Stimulated activated CD8-positive, alpha-beta memory T cell treated with anti-CD3 and anti-CD28 coated beads, Interleukin-4, amount 100 ng/mL, for 4 hours (primary cell): ENCODE results near the gene EPB42.

Experiments
- DNase-seq, 2 donors: peaks; one replicate each; pipeline ENCODE4 v3.0.0-alpha.2; 2020; ENCODE audit warnings: low read depth in 2 of 2, low spot score in 1 of 2

EPB42 gene

DNA sequence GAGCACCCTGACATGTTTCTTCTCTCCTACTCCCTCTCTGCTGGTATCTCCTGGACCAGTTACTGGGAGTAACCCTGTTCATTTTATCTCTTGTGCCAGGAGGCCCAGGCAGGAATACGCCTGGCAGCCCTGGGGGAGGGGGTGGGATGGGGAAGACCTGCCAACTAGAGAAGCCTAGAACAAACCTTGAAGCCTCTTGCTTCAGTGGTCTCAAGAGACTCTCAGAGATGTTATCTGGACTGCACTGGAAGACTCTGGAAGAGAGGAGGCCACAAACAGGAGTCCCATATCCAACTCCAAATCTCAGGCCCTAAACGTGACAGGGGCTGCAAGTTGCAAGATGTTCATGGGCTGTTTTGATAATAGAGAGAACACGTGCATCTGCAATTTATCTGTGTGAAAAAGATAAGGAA lies at the start of gene EPB42:
TSS of gene EPB42 (minus strand) at position 28 of the 413 bp plus-strand sequence. CDS start 193 bp downstream, outside the sequence.
- DNase-seq = no peak

DNA sequence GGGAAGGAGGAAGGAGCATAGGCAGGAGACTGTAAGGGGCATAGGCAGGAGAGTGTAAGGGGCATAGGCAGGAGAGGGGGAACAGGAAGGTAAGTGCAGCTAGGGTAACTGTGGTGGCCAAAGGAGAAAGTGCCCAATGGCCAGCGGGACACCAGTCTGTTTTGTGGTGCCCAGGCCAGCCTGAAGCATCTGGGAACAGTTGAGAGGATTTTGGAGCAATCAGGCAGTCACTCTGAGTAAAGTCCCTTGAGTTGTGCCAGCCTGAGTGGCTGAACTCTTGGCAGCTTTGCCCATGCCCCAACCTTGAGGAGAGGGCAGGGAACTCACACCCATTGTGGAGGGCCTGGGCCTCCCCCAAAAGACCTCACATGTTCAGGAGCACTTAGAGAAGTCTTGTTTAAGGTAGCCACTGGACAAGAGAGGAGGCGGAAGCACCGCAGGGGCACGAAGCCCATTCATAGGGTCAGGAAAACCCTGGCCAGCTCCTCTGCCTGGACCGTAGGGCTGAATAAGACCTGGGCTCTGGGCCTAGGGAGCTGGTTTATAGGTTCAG lies 49.4 kb upstream of the EPB42 start:
- no peak for DNase-seq

DNA sequence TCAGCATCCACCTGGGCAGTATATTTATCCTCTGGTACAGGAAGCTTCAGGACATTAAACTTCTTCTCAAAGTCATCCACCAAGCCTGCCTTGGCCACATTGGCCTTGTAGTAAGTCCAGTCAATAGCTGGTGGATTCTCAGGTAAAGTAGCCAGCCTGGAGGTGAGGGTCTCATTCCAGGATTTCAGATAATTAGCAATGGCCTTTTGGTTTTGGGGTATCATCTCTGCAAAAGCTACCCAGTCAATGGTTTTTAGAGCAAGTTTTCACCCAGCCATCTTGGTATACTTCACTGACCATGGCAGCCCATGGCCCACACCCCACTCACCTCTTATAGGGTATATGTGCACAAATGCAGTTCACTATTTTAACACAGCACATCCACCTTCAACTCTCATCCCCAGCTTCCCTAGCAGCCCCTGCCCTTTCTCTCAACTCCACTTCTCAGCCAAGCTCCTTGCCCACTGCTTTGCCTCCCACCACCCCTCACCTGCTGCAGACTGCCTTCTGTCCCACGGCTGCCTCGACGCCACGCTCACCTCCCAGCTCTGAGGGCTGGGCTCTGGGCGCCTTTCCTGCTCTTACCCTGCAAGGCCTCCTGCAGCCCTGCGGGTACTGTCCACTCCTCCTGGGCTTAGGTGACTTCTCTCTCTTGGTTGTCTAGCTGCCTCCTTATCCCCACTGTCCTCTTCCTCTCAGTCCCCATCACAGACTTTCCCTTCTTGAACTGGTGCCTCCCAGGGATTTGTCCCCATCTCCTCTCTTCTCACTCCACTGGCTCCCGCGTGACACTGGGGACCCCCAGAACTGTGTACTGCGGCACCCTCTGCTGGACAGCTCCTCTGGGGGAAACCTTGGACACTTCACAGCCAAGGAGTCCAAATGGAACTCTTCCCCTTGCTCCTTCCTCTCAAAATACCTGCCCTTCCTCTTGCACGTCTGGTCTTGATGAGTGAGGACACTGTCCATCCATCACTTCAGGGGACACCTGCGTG lies 47.6 kb upstream of the EPB42 start:
- DNase-seq = no peak

DNA sequence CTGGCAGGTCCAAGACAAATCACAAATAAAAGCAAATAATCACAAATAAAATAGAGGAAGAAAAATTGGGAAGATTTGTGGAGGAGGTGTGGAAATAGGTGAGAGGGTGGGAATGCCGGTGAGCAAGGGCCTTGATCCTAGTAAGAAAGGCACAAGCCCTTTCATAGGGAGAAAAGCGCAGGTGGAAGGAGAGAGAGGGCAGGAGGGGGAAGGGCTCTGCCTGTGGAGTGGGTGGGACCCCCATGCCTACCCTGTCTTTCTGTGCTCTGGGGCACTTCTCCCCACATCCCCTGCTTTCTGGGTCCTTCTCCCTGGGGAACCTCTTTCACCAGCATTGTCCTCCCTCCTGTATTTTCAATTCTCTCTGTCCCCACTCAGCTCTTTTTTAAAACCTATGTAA lies 46.6 kb upstream of the EPB42 start:
- DNase-seq = no peak

DNA sequence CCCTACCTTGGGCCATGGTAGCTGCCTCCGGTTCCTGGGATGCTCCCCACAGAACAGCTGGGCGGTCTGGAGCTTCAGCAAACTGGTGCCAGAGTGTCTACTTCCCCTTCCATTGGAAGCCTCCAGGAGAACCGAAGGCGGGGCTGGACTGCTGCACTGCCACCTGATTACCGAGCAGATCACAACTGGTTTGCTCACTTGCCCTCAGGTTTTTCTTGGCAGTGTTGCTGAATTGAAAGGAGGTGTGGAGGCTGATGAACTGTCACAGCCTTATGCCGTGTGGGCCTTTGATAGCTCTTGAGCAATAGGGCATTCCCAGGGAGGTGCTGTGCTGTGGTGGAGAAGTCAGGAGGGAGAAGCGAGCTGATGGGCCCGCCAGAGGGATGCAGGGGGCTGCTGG lies 46.0 kb upstream of the EPB42 start, which contains the start of gene TGM5:
TSS of gene TGM5 (minus strand) at position 95 of the 400 bp plus-strand sequence. CDS start at position 16, 79 bp downstream.
- no peak for DNase-seq

DNA sequence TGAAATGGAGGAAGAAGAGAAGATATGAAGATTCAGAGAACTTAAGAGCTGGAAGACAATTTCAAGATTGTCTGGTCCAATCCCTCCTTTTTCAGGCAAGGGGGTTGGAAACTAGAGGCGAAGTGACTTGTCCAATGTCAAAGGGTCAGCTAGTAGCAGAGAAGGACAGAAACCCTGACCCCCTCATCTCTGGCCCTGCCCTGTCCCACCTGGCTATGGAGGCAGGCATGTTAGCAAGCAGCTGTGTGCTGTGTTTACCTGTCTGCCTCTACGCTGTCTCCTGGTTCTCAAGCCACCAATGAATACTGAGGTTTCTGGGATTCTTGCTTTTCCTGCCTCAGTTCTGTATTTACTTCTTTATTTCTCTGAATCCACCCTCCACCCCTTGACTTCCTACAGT lies 45.6 kb upstream of the EPB42 start:
- DNase-seq = no peak

DNA sequence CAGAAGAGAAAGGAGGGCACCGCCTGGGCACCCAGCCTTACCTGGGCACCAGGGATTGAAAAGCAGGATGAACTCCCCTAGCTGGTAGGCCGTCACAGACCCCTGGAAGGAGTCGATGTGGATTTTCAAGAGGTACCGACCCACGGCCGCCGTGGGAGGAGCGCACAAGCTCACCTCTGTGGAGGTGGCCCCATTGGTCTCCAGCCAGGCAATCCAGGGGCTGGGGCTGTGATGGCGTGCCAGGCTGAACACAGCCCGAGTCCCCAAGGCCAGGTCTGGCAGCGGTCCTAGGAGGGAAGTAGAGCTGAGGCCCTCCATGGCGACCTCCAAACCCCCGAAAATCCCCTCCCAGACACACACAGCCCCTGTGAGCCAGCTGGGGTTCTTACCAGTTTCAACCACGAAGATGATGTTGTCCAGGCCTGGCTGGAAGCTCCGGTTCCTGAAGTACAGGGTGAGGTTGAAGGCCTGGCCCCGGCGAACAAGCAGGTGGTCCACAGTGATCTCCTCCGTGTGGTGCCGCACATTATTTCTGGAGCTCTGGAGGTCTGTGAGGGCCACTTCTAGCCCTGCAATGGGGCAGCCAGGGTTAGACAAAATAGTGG lies 39.3 kb upstream of the EPB42 start:
- DNase-seq = no peak

DNA sequence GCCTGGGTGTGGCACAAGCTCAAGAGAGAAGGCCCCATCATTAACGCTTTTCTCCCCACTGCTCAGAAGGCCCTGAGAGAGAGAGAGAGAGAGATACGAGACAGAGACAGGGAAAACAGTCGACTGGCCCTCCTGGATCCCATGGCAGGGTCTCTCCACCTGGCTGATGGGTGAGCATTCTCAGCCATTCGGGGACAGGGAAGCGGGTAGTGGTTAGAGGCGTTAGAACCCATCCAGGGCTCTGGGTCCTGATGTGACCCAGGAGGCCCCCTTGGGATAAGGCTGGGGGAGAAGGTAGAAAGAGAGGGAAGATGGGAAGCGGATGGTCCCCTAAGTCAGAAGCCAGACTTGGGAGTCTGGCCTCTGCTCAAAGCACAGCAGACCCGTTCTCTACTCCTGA lies 38.0 kb upstream of the EPB42 start:
- no peak for DNase-seq

DNA sequence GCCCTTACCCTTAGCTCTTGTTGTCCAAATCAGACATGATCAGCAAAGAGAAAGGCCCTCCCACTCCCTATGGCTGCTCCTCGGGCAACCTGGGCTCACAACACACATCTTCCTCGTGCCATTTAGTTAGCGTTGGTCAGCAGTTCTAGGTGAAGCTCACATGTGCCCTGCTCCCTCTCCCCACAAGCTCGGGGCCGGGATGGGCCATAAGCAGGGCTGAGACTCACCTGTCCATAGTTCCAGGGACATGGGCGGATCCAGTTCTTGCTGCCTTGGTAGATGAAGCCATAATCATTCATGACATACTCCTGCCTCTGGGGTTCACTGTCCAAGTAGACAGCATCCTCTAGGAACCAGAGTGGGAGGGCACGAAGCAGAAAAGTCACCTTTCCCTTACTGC lies 35.5 kb upstream of the EPB42 start:
- no peak for DNase-seq

DNA sequence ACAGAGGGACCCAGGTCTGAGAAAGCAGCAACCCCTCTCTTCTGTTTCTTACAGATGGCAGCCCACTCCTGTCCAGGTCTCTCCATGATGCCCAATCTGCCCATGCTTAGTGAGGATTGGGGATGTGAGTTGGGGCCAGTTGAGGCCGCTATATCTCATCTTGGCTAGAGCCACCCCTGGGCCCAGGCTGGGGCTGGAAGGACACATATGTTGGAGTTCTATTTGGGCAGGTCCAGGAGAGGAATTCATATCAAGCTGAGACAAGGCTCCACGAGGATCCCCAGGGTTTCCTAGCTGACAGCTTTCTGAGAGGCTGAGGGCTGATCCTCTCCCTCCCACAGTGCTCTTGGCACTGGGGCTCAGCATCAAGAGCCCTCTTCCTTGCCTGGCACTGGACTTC lies 34.6 kb upstream of the EPB42 start:
- DNase-seq = no peak

DNA sequence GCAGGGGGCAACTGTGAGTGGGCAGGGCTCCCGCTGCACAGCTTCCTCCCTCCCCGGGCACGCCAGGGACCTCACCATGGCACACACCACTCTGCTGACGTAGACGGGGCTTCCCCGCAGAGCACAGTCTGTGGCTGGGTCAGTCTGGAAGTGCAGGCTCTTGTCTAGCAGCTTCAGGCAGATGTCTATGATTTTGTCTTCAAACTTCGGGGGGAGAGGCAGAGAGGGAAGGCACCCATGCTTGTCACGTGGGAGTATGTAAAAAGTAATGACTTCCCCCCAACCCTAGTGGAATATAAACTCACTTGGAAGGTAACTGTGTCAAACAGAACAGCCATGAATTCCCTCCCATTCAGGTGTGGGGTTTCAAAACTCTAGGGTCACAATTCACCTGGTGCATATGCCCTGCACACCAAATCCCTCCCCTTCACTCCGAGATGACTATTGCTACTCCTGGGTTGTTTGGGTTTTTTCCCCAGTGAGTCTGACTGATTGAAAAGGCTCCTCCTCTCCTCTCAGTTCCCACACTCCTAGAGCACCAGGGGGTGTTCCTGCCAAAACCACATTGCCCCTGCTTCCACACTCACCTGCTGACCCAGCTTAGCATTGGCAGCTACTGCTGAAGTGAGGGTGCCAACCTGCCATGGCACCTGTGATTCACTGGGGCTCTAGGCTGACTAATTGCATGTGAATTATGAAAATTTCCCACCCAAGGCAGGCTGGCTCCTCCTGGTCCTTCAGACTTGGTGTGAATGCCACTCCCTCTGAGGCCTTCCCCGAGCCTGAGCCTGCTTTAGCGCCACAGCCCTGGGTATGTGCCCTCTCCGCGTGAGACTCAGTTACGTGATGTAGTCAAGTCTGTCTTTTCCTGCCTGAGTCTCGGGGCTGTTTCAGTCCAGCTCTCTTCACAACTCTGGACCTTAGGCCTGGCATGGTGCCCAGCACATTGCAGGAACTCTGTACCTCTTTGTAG lies 32.9 kb upstream of the EPB42 start:
- no peak for DNase-seq

DNA sequence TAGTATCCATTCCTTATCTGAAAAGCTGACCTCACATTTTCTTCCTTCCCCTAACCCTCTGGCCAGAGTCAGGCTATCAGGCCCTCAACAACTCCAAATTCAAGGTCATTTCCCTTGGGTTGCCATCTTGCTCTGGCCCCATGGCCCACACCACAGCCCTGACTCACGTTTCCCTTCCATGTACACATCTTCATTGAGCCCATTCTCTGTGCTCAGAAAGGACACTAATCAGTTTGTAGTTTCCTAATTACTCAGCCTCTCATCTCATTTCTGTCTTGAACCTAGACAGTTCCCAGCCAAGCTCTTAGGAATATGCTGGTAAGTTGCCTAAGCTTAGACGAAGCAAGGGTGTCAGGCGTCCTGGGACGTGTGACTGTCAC lies 31.0 kb upstream of the EPB42 start:
- no peak for DNase-seq

DNA sequence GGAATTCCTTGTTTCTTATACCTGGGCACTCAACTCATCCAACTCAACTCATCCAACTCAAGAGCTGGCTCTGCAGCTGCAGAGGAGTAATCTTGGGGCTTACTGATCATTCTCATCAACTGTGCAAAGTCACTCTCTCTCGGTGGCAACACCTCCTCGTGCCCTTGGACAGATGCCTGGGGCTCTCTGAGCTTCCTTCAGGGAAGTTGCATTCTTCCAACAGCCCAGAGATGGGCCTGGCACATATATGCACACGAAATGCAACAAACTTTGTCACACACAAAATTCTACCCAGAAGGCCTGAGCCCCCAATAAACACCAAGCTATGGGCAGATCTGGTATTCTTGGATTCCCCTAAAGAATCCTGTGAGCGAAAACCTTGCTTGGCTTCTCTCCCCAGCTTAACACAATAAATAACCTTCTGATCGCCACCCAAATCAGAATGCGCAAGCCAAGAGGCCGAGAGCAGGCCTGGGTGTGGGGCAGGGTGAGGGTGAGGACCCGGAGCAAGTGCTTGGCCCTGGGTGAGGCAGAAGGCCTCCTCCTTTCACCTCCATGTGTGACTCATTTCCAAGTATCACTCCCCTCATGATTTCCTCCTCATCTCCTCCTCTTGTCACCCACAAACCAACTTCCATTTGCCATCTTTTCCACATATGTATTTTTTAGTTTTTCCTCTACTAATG lies 30.5 kb upstream of the EPB42 start:
- no peak for DNase-seq

DNA sequence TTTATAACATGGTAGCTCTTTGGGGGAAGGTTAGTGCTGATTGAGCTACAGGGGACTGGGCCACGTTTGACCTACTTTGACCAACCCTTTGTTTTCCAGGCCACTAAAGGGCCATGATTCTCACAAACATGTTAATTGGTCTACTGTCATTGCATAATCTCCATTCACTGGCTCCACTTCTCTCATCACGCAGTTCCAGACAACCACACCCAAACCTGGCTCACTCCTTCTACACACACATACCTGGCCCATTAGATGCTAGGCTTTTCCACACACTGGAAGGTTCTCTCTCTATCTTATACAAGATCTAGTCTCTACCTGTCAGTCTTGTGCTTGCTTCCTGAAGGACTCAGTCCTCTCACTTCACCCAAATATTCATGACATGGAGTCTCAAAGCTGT lies 30.0 kb upstream of the EPB42 start:
- DNase-seq = no peak

DNA sequence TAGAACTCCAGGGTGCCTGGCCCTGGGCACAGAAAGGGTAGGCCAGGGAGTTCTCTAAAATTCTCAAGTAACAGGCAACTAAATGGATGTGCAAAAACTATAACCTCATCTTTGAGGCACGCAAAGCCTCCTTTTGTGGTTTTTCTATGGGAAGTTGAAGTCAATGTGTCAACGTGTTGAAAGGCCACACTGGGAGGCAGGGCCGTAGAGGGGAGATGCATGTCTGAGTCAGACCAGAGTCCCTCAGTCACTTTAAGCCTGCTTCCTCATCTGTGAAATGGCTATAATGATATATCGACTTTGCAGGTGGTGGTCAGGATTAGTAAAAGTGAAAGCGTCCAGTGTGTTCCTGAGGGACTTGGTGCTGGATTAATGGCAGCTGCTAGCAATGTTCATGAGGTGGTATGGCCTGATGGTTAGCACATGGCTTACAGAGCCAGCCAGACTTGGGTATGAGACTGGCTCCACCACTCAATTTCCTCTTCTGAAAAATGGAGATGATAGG lies 28.9 kb upstream of the EPB42 start:
- DNase-seq = no peak

DNA sequence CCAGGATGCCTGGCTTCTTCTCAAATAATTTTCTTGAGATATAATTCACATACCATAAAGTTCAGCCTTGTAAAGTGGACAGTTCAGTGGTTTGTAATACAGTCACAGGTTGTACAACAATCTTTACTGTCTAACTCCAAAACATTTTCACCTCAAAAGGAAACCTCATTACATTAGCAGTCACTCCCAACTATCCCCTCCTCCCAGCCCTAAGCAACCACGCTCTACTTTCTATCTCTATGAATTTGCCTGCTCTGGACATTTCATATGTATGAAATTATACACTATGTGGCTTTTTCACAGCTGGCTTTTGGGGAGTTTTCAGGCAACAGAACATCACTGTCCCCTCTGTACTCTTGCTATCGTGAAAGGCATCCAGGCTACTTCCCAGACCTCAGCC lies 28.4 kb upstream of the EPB42 start:
- no peak for DNase-seq

DNA sequence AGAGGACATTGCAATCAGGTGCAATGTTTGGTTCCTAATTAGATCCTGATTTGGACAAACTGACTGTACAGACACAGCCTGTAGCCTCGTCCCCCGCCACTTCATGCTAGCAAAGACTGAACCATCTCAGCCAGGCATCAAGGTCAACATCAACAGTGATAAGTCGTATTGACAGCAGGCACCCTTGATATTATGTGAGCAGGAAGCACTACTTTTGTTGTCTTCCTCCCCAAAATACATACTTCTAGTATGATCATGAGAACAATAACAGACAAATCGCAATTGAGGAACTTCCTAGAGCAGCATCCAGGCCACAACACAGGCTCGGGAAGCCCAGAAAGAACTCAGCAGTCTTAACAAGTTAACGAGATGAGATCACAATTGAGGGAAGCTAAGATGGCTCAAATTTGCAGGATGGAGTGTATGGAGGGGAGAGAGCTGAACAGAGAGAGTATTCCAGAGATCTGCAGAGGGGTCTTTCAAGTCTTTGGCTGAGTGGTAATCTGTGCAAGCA lies 25.5 kb upstream of the EPB42 start:
- DNase-seq = no peak

DNA sequence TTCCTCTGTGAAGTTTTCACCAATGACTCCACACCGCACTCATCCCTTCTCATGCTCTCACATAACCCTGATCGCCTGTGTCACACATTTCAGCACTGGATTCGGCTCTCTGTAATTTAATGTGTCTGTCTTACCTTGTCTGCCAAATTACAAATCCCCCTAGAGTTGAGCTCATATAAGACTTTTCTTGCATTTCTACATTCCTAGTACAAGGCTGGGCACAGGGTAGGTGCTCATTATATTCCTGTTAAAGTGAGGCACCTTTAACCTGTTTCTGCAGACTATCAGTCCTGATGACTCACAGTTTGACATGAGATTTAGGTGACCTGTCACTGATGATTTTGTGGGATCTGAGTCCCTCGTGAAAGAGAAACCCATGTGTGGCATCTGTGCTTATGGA lies 23.3 kb upstream of the EPB42 start:
- no peak for DNase-seq

DNA sequence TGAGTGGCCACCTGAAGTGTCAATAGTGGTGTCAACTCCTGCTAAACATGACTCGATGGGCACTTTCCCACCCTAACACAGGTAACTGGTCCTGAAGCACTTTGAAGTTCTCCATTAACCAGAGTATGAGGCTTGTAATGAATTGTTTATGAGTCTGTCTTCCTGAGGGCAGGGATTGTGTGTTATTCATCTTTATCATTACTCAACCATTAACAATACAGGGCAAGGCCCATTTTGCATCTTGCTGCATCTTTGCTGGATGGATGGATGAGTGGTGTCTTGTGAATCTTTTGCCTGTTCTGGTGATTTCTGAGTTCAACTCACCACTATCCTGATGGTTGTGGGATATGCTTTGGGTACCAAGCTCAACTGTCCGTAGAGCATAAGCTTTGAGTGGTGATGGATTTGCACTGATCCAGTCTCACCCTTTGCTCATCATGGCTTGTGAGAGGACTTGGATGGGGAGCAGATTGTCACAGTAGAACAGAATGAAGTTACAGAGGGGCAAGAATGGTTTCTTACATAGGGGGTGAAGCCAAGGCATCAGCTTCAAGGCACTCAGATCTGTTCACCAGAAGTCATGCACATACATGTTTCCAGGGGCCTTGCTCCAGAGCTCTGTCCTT lies 22.3 kb upstream of the EPB42 start:
- DNase-seq = no peak

DNA sequence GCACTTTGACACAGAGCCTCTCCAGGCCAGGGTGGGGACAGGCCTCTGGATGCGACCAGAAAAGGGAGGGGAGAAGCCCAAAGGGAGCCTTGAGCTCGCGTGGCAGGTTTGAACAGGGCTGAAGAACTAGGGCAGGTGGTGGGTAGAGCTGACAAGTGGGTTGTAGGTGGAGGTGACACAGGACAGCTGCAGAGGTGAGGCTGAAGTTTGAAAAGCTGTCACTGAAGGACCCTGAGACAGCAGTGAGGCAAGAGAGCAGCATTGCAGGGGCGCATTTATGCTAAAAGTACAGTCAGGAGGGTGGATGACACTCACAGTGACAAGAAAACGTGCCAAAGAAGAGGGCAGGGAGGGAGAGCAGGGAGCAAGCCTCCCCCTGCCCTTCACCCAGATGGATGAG lies 21.8 kb upstream of the EPB42 start:
- no peak for DNase-seq
